Stimulated activated CD4-positive, alpha-beta T cell treated with anti-CD3 and anti-CD28 coated beads, Interleukin-2, amount 100 ng/mL, for 4 hours (primary cell): ENCODE data around the gene SND1.
"Not testable (repeated sequence)": the region's sequence is repeated elsewhere in the genome, so short reads cannot be mapped to it uniquely, and the experiment has no call there.

ENCODE experiments used
- DNase-seq: peaks from one replicate; pipeline ENCODE4 v3.0.0-alpha.2; 2020; ENCODE audit warnings: low read depth

SND1 gene

DNA sequence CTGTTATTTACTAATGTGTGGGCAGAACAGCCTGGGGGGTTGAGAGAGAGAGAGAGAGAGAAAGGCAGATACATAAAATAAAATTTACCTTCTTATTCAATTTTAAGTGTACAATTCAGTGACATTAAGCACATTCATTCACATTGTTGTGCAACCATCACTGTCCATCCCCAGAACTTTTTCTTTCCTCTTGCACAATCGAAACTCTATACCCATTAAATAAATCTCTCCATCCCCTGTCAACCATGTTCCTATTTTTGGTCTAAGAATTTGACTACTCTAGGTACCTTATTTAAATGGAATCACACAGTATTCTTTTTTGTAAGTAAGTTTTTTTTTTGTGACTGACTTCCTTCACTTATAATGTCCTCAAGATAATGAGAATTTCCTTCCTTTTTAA, 181.6 kb downstream of the SND1 start:
- DNase-seq, result no peak

DNA sequence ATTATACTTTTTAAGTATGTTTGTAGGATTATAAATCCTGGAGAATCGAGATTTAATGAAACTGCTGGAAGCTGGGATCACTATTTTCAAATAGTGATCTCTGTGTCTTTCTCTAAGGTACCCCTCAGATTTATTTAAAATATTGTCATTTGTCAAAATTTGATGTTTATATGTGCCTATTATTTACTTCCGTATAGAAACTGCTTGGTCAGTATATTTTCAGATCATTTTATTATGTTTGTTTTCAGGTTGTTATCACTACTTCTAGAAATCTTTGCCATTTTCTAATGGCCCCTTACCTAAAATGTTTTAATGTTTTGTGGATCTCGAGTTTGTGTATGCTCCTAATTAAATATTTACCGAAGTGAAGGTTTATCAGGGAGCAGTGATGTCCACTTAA, 183.7 kb downstream of the SND1 start:
- DNase-seq, result no peak

DNA sequence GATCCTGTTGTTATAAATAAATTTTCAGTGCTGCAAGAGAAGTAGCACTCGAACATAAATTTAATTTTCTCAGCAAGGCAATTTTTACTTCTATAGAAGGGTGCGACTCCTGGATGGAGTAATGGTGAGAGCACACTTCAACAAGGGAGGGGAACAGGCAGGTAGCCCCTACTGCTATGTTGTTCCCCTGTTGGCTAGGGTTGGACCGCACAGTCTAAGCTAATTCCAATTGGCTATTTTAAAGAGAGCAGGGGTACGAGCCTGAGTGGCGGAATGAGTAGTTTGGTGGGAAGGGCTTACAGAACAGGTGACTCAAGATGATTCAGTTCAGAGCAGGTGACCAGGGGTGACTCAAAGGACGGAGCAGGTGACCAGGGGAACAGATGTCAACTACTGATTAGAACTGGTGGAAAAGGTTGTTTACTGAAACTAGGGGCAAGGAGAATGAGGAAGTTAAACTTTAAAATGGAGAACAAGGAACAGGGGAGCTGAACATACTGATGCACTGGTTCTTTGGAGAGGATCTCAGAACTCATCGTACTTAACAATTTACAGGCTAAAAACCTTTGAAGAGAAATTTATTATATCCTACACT, 185.9 kb downstream of the SND1 start:
- DNase-seq, result not testable (repeated sequence)

DNA sequence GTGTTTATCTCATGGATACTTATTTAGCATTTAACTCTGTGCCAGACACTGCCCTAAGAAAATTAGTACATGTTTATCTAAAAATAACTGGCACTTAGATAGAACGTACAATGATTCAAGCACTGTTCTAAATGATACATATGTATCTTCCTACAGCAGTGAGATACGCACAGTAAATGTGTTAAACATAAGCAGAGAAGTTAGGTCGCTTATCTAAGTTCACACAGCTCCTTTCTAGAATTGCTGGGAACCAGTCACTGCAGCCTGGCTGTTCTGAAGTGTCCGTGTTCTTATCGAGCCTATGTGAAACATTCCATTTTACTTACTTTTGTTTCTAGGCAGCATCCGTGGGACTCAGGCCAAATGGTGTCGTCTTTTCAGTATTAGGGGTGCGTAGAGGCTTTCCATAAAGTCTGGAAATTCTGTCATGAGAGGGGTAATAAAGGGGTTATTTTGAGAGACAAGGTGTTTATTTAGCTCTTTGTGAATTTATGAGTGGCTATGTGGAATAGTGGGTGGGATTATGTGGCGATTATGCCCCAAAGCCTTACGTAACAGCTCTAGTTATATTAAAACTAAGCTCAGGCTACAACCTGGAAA, 186.9 kb downstream of the SND1 start:
- DNase-seq, result no peak

DNA sequence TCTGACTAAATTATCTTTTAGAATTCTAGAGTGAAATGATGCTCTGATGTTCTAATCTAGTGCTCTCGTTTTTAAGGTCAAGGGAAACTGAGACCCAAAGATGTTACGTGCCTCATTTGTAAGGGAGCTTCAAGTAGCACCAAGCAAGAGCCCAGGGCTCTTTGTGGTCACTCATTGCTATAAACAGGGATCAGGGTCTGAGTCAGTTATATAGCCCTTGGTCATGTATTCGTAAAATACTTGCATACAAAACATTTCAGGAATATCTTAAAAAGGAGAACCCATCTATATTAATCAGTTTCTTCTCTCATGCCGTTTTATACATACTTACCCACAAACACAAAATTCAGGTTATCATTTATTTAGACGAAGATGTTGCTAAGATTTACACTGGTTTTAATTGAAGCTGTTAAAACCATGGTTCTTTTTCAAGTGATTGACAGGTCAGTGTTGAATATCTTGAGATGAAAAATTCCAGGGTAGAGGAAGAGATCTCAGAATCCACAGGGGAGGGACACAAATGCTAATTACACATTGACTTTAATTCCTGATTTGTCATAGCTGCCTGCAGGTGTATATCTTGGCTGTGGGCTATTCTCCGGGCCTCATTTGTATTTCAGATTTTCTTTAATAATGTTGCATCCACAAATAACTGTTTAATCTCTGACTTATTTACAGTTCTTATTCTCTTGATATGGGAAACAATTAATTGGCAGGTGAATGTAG, 188.4 kb downstream of the SND1 start:
- DNase-seq, result no peak

DNA sequence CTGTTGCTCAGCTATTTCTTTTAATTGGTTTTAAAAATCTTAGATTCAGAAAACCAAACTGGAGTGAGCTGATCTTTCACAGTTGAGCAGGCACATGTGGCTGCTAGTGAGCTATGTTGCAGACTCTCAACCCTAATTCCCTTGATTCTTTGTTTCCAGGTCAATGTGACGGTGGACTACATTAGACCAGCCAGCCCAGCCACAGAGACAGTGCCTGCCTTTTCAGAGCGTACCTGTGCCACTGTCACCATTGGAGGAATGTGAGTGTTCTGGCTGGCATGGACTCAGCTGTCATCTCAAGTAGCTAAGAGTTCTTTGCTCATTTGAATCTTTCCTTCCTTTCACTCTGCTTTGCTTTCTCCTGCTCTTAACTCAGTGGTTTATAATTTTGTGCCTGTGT, 192.2 kb downstream of the SND1 start:
- no peak for DNase-seq

DNA sequence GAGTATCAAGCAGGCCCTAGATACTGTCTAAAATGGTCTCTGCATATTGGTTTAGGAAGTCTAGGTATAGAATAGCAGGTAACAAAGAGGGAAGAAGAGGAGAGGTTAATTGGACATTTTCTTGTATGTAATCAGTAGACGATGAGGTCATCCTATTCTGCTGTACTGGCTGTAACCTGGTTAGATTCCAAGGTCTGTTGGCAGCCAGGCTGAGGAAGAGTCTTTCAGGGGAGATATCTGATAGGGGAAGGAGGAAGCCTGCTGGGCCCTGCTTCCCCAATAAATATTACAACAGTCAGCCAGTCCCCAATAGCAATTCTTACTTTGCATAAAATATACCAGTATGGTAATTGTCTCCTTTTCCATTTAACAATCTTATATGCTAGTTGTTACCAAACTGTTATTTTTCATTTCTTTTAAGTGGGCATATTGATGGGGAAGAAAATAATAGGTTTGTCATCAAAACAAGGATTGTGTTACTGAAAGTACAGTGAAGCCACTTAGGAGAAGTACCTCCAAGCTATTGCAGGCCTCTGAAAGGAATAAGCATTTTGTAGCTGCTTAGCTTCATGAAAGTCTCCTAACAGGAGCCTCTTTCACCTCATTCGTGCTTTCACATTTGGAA, 192.8 kb downstream of the SND1 start:
- DNase-seq, result no peak

DNA sequence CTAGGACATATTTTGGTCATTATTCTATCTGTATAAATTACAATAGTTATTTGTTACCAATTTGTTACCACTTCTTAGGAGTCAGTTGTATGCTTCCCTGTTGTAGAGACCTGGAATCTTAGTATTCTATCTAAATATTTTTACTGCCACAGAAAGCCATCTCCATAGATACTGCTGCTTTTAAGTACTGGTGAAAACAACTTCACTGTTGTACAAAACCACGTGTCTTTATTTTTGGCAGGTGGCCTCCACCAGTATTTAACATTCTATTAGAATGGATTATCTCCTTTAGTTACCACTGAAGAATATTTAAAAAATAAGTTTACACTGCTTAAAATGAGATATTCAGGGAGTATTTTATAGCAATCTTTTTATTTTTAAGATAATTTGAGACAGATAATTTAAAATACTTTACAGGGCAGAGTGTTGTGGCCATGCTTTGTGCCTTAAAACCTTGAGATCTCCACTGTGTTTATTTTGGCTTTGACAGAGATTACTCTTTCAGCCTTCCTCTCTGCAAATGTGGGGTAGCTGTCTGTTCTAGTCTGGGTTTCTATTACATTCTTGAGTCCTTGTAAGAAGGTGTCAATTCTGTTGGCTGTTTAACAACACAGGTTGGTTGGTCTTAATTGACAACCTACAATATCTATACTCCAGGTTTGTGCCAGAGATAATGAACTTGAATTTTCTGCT, 193.7 kb downstream of the SND1 start:
- no peak for DNase-seq

DNA sequence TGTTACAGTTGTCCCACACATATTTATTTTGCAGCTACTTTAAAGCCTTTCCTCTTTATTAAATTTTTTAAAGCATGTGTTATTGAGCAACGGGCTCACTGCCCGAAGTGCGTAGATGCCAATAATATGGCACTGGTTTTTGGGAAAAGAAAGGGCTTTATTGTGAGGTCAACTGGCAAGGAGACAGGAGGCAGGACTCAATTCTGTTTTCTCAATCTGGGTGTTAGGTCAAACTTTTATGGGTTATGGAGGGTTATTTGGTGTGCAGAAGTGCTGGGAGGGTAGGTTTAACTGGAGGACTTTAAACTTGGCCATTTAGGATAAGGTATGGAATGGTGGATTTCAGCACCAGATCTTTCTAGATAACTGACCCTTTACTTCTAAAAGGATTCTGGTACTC, 195.6 kb downstream of the SND1 start:
- no peak for DNase-seq

DNA sequence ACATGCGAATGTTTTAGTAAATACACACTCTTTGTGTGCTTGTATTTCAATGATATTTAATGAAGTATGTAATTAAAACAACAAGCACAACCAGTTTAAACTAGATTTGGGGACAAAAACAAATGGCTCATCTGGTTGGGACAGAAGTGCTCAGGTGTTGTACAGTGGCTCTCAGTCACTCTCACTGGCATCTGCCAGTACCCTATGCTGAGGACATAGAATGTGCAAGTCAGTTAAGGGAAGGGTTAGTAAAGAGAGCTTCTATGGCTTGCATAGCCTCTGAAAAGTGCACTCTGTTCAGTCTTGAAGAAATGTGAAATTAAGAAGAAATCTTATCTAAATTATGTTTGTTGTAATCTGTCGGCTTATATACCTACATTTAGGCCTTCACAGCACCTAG, 196.2 kb downstream of the SND1 start:
- no peak for DNase-seq

DNA sequence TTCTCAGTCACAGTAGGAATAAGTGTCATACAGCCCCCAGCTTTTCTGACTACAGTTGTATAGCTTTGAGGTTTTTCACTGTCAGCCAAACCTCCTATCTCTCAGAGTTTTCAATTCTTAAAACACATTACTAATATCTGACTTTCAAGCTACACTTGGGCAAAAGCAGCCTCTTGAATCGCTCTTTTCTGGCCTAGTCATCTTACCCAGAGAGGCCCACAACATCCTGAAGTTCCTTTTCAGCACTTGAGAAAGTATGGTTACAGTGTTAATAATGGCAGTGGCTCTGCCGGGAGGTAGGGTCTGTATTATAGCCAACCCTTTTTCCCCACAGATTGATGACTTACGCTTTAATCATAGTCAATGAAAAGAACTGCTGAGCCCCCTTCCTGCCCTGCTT, 198.2 kb downstream of the SND1 start:
- no peak for DNase-seq

DNA sequence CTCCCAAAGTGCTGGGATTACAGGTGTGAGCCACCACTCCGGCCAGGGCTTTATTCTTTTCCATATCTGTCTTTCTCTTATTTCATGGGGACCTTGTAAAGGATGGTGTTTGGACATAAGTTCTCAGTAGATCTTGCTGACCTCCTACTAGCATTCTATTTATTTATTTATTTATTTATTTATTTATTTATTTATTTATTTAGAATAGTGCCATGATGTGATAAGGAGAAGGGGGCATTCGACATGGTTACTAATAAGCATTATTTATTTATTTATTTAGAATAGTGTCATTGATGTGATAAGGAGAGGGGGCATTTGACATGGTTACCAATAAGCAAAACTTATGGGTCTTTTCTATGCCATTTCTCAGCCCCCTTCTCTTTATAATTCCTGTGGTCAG, 202.4 kb downstream of the SND1 start:
- DNase-seq, result no peak

DNA sequence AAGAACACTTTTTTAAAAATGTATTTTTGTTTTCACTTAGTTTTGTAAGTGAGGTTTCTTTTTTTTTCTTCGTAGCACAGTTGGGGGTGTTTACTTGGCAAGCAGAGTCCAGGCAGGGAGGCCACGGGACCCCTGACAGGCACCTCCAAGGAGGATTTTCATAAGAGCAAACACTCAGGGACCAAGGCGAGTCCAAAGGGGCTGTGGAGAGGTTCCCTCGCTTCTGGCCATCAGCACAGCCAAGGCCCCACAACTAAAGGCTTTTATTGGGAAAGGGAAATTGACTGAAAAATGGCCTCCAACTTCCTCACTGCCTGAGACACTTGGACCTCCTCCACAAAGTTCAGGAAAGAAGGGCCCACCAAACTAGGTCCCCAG, 205.5 kb downstream of the SND1 start:
- DNase-seq, result no peak

DNA sequence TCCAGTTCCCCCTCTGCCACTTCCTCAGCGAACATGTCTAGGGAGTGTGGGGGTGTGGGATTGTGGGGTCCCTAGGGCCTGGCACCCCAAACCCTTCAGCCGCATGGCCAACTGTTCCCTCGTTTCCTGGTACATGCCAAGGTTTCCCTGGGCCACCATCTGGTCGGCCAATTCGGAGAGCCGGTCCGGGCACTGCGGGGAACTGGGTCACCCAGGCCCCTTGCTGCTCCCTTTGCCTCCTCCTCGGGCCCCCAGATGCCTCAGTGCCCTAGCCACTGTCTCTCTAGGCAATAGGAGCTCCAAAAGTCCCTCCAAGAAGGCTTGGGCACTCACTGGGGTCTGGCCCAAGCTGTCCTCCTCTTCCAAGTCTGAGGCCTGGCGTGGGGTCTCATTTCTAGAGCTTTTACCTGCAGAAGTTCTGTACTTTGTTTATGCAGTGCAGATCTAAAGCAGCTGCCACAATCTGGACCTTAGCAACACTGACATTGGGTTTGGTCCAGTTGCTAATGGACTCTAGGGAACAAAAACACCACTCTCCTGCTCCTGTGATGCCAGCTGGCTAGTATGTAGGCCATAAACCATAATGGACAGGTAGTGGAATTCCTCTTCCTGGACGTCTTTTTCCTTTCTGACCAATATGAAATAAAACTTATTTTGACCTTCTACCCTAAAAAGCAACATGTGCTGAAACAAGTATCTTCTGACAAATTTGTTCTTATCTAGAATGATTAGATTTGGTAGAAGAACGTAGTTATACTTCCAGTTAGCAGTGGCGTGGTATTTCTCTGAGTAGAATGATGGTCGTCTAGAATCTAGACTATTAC, 206.3 kb downstream of the SND1 start:
- DNase-seq, result no peak

DNA sequence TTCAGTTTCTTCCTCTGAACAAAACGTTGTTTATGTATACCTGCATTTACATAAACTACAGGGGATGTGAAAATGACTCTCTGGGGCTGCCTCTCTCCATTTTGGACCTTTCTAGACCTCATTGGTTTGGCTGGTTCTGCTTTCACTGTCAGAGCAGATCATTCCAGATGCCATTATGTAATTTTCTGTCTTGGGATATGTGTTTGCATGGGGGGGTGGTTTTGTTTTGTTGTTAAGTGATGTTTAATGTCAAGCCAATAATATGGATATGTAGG, 206.9 kb downstream of the SND1 start:
- no peak for DNase-seq

DNA sequence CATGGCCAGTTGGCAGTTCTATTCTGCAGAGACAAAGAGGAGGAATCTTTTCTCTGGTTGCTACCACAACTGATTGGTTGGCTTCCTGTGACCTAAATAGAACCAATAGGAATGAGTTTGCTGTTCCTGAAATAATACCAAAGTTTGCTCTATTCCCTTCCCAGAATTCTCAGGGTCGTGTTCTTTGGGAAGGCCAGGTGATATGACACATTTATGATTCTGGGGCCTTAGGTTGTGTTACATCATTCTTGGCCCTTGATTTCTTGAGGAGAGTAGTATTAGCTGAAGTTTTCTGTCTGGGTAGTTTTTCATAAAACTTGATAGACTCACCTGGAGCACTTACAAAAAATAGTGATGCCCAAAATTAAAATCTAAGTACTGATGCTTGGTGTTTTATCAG, 207.3 kb downstream of the SND1 start:
- no peak for DNase-seq

DNA sequence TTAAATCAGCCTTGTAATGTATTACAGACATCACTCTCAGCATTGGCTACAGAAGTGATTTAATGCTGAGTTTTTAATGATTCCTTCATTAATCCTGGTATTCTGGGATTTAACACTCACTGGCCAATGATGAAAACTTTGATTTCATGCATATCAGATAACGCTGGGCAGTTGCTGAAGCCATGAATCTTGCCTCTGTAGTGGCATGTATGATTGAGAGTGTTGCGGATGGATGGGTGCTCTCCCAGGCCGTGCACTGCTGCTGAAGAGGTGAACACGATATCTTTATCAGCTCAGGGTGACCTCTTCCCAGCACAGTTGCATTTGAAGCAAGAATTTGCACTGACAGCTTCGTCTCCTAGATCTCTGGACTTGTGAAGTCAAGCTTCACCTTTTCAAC, 210.5 kb downstream of the SND1 start:
- DNase-seq, result no peak

DNA sequence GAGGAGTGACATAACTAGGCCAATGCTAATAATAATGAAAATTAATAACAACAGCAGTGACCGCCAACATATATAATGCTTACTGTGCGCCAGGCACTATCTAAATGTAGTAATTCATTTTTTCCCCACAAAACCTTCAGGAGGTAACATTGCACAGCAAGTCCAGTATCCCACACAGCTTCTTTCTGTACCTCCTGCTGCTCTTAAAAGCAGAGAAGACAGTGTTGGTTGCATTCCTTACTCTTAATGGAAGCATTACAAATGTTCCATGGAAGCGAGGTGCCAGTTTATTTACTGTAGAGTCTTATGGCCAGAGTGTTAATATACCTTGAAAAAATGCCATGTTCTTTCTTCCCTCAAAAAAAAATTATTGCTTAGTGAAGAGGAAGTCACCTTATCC, 211.1 kb downstream of the SND1 start:
- no peak for DNase-seq

DNA sequence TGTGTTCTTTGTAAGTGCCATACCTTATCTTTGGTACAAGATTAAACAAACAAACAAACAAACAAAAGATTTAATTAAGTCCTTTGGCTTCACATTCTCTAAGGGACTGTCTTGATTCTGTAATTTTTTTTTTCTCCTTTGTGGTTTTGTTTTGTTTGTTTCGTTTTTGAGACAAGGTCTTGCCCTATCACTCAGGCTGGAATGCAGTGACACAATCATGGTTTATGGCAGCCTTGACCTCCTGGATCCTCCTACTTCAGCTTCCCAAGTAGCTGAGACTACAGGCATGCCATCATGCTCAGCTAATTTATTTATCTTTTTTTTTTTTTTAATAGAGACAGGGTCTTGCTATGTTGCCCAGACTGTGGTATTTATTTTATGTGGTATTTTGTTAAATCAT, 213.5 kb downstream of the SND1 start:
- no peak for DNase-seq

DNA sequence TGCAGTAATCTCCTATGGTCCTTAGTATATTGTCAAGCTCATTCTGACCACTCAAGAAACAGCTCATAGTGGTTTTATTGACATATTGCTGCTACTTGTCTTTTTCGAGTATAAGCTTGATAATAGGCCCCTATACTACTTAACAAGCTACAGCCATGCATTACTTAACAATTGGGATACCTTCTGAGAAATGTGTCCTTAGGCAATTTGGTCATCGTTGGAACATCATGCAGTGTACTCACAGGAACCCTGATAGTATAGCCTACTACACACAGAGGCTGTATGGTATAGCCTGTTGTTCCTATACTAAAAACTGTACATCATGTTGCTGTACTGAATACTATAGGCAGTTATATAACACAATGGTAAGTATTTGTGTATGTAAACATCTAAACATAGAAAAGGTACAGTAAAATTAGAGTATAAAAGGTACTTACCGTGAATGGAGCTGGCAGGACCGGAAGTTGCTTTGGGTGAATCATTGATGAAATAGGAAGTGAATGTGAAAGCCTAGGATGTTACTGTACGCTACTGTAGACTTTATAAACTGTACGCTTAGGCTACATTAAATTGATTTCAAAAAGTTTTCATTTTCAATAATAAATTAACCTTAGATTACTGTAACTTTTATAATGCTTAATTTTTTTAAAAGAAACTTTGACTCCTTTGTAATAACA, 218.4 kb downstream of the SND1 start:
- DNase-seq, result no peak

DNA sequence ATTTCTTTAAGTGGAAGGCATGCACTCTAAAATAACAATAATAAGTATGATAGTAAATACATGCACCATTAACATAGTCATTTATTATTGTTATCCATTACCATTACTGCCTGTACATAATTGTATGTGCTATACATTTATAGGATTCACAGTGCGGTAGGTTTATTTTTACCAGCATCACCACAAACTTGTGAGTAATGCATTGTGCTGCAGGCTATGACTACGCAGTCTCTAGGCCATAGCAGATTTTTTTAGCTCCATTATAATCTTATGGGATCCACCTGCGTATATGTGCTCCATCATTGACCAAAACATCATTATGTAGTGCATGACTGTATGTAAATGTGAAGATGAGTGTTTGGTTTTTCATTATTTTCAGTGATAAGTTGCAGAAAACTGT, 219.2 kb downstream of the SND1 start:
- no peak for DNase-seq

DNA sequence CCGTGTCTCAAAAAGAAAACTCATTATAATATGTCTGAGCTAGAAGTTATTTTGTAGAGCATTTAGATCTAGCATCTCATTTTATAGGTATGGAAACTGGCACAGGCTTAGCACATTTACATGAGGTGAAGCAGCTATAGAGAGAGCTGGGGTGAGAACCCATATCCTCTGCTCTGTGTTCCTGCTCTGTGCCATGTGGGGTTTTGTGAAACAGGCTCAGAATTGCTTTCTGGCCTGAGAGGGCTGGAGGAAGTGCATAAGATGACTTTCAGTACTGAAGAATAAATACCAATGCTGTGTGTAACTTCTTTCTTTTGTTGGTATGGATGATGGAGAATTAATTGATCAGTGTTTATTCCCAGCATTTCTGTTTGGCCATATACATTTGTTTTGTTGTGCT, 220.1 kb downstream of the SND1 start:
- no peak for DNase-seq
